Endothelial cell of umbilical vein (primary cell): ENCODE measurements around the gene TTC1. TPM values are rescaled to one million over a fixed set of nuclear protein-coding genes. Genes with fewer than 3 reads are reported as not detected.

Source experiments
- BruUV-seq: library from RNA; stranded (reverse); fragments of 400-500 nt; replicated peaks from 2 replicates; lab custom pipeline; 2021; lab: Mats Ljungman, UMichigan
- CTCF ChIA-PET: fragments of 300-600, 350-600 bp; sonication (Branson Sonifier 250); formaldehyde crosslinking; loops from one replicate; lab custom pipeline; 2021; ENCODE audit warnings: antibody characterized with exemption, inconsistent platforms; lab: Charles Lee
- POLR2A ChIA-PET: fragments of 300-600, 350-600 bp; sonication (Branson Sonifier 250); formaldehyde crosslinking; loops from one replicate; lab custom pipeline; 2021; ENCODE audit warnings: antibody characterized with exemption, inconsistent platforms; lab: Charles Lee
- DNase-seq: peaks from one replicate; pipeline ENCODE4 v3.0.0-alpha.2; 2011; ENCODE audit warnings: low read depth, low spot score
- FAIRE-seq: peaks from 2 replicates; lab custom pipeline; 2011; peaks lifted over from hg19 to GRCh38; lab: Jason Lieb, UNC
- H2AFZ ChIP-seq: 2 replicates; pipeline ENCODE4 v1.6.0; 2012; ENCODE audit warnings: low read depth, low read length, control low read depth, inconsistent platforms
- H3K27ac ChIP-seq: 2 replicates; pipeline ENCODE4 v1.5.1; 2011; ENCODE audit warnings: low read depth, mild to moderate bottlenecking, control low read depth, low read length, moderate library complexity; ENCODE audit not compliant: insufficient read depth
- H3K27me3 ChIP-seq, 2 experiments: 2 replicates each; pipeline versions ENCODE4 v1.6.0 to v1.6.1; 2011; ENCODE audit warnings: low read length in 2 of 2, mixed read lengths in 1 of 2; ENCODE audit not compliant: control insufficient read depth in 2 of 2, insufficient read depth in 2 of 2
- H3K36me3 ChIP-seq, 2 experiments: 2 replicates in 1 of 2; 3 replicates in 1 of 2; pipeline ENCODE4 v1.5.1; 2011; ENCODE audit warnings: low read length in 2 of 2, mild to moderate bottlenecking in 1 of 2, moderate library complexity in 1 of 2; ENCODE audit not compliant: control insufficient read depth in 2 of 2, insufficient read depth in 2 of 2; ENCODE audit errors: extremely low read depth in 1 of 2
- H3K4me1 ChIP-seq: 3 replicates; pipeline ENCODE4 v1.5.1; 2011; ENCODE audit warnings: mild to moderate bottlenecking, low read length; ENCODE audit not compliant: control insufficient read depth, insufficient read depth; ENCODE audit errors: extremely low read depth
- H3K4me2 ChIP-seq: 2 replicates; pipeline ENCODE4 v1.6.1; 2011; ENCODE audit warnings: low read length, control low read depth, mixed read lengths; ENCODE audit not compliant: insufficient read depth
- H3K4me3 ChIP-seq, 3 experiments: fragments of 200-600 bp in 1 of 3; sonication (generic), shearing (Covaris generic) in 1 of 3; replicated peaks in 1 of 3; 2 replicates each; pipeline ENCODE4 v1.5.1; 2011 to 2016; ENCODE audit warnings: control low read depth in 3 of 3, low read length in 3 of 3, mild to moderate bottlenecking in 2 of 3, inconsistent platforms in 1 of 3, low read depth in 1 of 3, moderate library complexity in 1 of 3; ENCODE audit not compliant: insufficient read depth in 1 of 3
- H3K79me2 ChIP-seq: 2 replicates; pipeline ENCODE4 v1.6.0; 2012; ENCODE audit warnings: low read length, inconsistent platforms; ENCODE audit not compliant: control insufficient read depth, insufficient read depth
- H3K9ac ChIP-seq: replicated peaks from 2 replicates; pipeline ENCODE3; 2011; ENCODE audit warnings: low read length, control low read depth; ENCODE audit not compliant: insufficient read depth; ENCODE audit errors: extremely low read depth
- H3K9me1 ChIP-seq: replicated peaks from 3 replicates; pipeline ENCODE4 v1.6.0; 2011; ENCODE audit warnings: mild to moderate bottlenecking, low read length; ENCODE audit not compliant: control insufficient read depth, insufficient read depth; ENCODE audit errors: extremely low read depth
- H3K9me3 ChIP-seq: replicated peaks from 2 replicates; pipeline ENCODE4 v1.5.1; 2012; ENCODE audit warnings: low read length, inconsistent platforms; ENCODE audit not compliant: control insufficient read depth, insufficient read depth
- H4K20me1 ChIP-seq: replicated peaks from 2 replicates; pipeline ENCODE3; 2011; ENCODE audit warnings: mild to moderate bottlenecking, low read length; ENCODE audit not compliant: control insufficient read depth, insufficient read depth; ENCODE audit errors: extremely low read depth
- EZH2 ChIP-seq: IDR thresholded peaks from 2 replicates; pipeline ENCODE4 v1.6.1; 2012; ENCODE audit warnings: borderline replicate concordance, low read depth, mild to moderate bottlenecking, moderate library complexity, low read length, inconsistent platforms; ENCODE audit not compliant: severe bottlenecking
- FOS ChIP-seq: IDR thresholded peaks from 2 replicates; pipeline ENCODE4 v1.6.1; 2011; ENCODE audit warnings: mild to moderate bottlenecking, low read length, moderate library complexity, borderline replicate concordance; ENCODE audit not compliant: insufficient read depth
- GATA2 ChIP-seq: IDR thresholded peaks from 2 replicates; pipeline ENCODE4 v1.7.0; 2011; ENCODE audit warnings: low read depth, mild to moderate bottlenecking, moderate library complexity, mixed read lengths, low read length; ENCODE audit not compliant: insufficient read length, insufficient read depth
- JUN ChIP-seq: IDR thresholded peaks from 2 replicates; pipeline ENCODE4 v1.6.1; 2011; ENCODE audit warnings: borderline replicate concordance, low read depth; ENCODE audit not compliant: insufficient read length, insufficient read depth
- MYC ChIP-seq: IDR thresholded peaks from one replicate; pipeline ENCODE4 v1.6.1; 2011; ENCODE audit warnings: mild to moderate bottlenecking, low read depth, low read length
- POLR2A ChIP-seq: IDR thresholded peaks from 2 replicates; pipeline ENCODE4 v1.6.1; 2012; ENCODE audit warnings: low read depth, mild to moderate bottlenecking, control low read depth, low read length
- POLR2AphosphoS5 ChIP-seq: IDR thresholded peaks from 2 replicates; pipeline ENCODE4 v1.6.1; 2012; ENCODE audit warnings: low read depth, mild to moderate bottlenecking, control low read depth, low read length, moderate library complexity; ENCODE audit not compliant: insufficient read depth
- dilution Hi-C: fragments of 300-500 bp; cut with MboI; formaldehyde crosslinking; loops from one replicate; pipeline ENCODE4 v1.15.0; 2019; ENCODE audit warnings: low sequenced_read_pairs; ENCODE audit not compliant: extremely low pct_ligation_motif_present
- intact Hi-C: fragments of 100-400 bp; cut with micrococcal nuclease; formaldehyde crosslinking; loops from one replicate; pipeline ENCODE4 v1.10.0; 2022
- polyA plus RNA-seq, 4 experiments: library from polyadenylated mRNA; depleted of rRNA in 3 of 4; stranded (reverse) in 3 of 4; unstranded in 1 of 4; fragments of >200 nt; gene quantifications; 2 replicates each; pipeline versions ENCODE4 v1.2.1 to v1.2.3, GENCODE V29; 2011 to 2012; ENCODE audit warnings: missing spikeins in 1 of 4
- total RNA-seq: library from RNA; stranded (reverse); gene quantifications from 2 replicates; pipeline ENCODE4 v1.2.3, GENCODE V29; 2021
- TF ChIP-seq, protein P1 (sequence below), 2 donors: IDR thresholded peaks; 1 replicate in 1 of 2; 2 replicates in 1 of 2; pipeline ENCODE4 v1.5.1; 2011; ENCODE audit warnings: low read length in 2 of 2, mild to moderate bottlenecking in 2 of 2, moderate library complexity in 2 of 2, control low read depth in 1 of 2, inconsistent platforms in 1 of 2, low read depth in 1 of 2; ENCODE audit not compliant: insufficient read depth in 1 of 2; ENCODE audit errors: extremely low read depth in 1 of 2
- TF ChIP-seq, protein P2 (sequence below): IDR thresholded peaks from 2 replicates; pipeline ENCODE4 v1.6.1; 2011; ENCODE audit not compliant: insufficient read depth, insufficient read length

Gene TTC1
- total and polyA plus RNA-seq, 2 donors (not counting 3 experiments of a cell fraction or from before 2014, with no cell fraction given), result 23.9 to 62.6 TPM

GRCh38 chr5:160105686-160106360 lies 96.9 kb downstream of the TTC1 start:
- no peaks in the 10 kb centered on the region for H3K9me3 ChIP-seq
- H3K9me1 ChIP-seq, result no peaks in the 10 kb centered on the region
- DNase-seq (no peak), FAIRE-seq (no peak)
- H3K79me2 ChIP-seq, result peaks cover 64% of the 10 kb centered on the region
- H4K20me1 ChIP-seq, result no peaks in the 10 kb centered on the region
- dilution Hi-C loops (no loop called here), intact Hi-C loops (no loop called here)
- H2AFZ ChIP-seq, result no peak overlapping the region
- no peak overlapping the region for H3K27ac ChIP-seq
- H3K4me3 ChIP-seq, result no peak overlapping the region
- peaks cover 0 to 2% of the 10 kb centered on the region in 2 experiments for H3K36me3 ChIP-seq
- no peak overlapping the region for H3K9ac ChIP-seq
- BruUV-seq, result no TSS peak
- ChIA-PET POLR2A (no interaction called here), CTCF (interaction anchor here (0.6 to 1.0 kb wide), 2 partner anchors 25 to 285 kb away, joined by 3 read pairs; no protein-coding TSS in a partner anchor)
- H3K27me3 ChIP-seq, result no peaks in the 10 kb centered on the region
- peaks cover 10% of the 10 kb centered on the region for H3K4me1 ChIP-seq
- TF ChIP-seq FOS (no peak), POLR2AphosphoS5 (no peak), EZH2 (no peak), GATA2 (no peak), POLR2A (no peak), JUN (no peak), MYC (no peak)
- TF ChIP-seq, protein P1, sequence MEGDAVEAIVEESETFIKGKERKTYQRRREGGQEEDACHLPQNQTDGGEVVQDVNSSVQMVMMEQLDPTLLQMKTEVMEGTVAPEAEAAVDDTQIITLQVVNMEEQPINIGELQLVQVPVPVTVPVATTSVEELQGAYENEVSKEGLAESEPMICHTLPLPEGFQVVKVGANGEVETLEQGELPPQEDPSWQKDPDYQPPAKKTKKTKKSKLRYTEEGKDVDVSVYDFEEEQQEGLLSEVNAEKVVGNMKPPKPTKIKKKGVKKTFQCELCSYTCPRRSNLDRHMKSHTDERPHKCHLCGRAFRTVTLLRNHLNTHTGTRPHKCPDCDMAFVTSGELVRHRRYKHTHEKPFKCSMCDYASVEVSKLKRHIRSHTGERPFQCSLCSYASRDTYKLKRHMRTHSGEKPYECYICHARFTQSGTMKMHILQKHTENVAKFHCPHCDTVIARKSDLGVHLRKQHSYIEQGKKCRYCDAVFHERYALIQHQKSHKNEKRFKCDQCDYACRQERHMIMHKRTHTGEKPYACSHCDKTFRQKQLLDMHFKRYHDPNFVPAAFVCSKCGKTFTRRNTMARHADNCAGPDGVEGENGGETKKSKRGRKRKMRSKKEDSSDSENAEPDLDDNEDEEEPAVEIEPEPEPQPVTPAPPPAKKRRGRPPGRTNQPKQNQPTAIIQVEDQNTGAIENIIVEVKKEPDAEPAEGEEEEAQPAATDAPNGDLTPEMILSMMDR (IDR thresholded peaks at IDR 0.05; ENCODE audit: extremely low read depth in 1 of 2, insufficient read depth in 1 of 2, low read depth in 1 of 2, low read length in 2 of 2), result no peak
- TF ChIP-seq, protein P2, sequence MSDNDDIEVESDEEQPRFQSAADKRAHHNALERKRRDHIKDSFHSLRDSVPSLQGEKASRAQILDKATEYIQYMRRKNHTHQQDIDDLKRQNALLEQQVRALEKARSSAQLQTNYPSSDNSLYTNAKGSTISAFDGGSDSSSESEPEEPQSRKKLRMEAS, result no peak
- H3K4me2 ChIP-seq, result no peak overlapping the region
